DOHH2 (cell line): ENCODE data around the gene MATN3.

Experiments
- H3F3A ChIP-seq: fragments of 200-600 bp; sonication (generic), shearing (Covaris generic); 2 replicates; pipeline ENCODE4 v1.6.0; 2016; ENCODE audit warnings: antibody characterized with exemption, mild to moderate bottlenecking; ENCODE audit not compliant: control insufficient read depth, insufficient read depth
- H3K27ac ChIP-seq: fragments of 200-600 bp; sonication (generic); 2 replicates; pipeline ENCODE4 v1.5.1; 2014; ENCODE audit warnings: low read depth, mild to moderate bottlenecking, low read length, moderate library complexity
- H3K27me3 ChIP-seq: fragments of 200-600 bp; sonication (generic); 2 replicates; pipeline ENCODE4 v1.6.1; 2014; ENCODE audit warnings: mild to moderate bottlenecking, low read length, mixed read lengths; ENCODE audit not compliant: control insufficient read depth
- H3K36me3 ChIP-seq: fragments of 200-600 bp; sonication (generic); 2 replicates; pipeline ENCODE4 v1.6.1; 2014; ENCODE audit warnings: mild to moderate bottlenecking, low read length, moderate library complexity, mixed read lengths; ENCODE audit not compliant: control insufficient read depth
- H3K4me1 ChIP-seq: fragments of 200-600 bp; sonication (generic); 2 replicates; pipeline ENCODE4 v1.6.1; 2014; ENCODE audit warnings: mild to moderate bottlenecking, low read length, mixed read lengths; ENCODE audit not compliant: control insufficient read depth
- H3K4me2 ChIP-seq: fragments of 200-600 bp; sonication (generic); 2 replicates; pipeline ENCODE4 v1.6.0; 2014; ENCODE audit warnings: mild to moderate bottlenecking, low read length, moderate library complexity
- H3K4me3 ChIP-seq: fragments of 200-600 bp; sonication (generic); 2 replicates; pipeline ENCODE4 v1.5.1; 2014; ENCODE audit warnings: mild to moderate bottlenecking, low read length, mixed read lengths
- H3K79me2 ChIP-seq: fragments of 200-600 bp; sonication (generic); 2 replicates; pipeline ENCODE4 v1.6.1; 2014; ENCODE audit warnings: mild to moderate bottlenecking, low read length, mixed read lengths; ENCODE audit not compliant: control insufficient read depth
- H3K9me2 ChIP-seq: fragments of 200-600 bp; sonication (generic); replicated peaks from 2 replicates; pipeline ENCODE4 v1.6.1; 2014; ENCODE audit warnings: mild to moderate bottlenecking, low read length, mixed read lengths; ENCODE audit not compliant: control insufficient read depth
- H3K9me3 ChIP-seq: fragments of 200-600 bp; sonication (generic); 2 replicates; pipeline ENCODE4 v1.6.1; 2014; ENCODE audit warnings: antibody characterized with exemption, low read length, mixed read lengths; ENCODE audit not compliant: control insufficient read depth, insufficient read depth
- H4K20me1 ChIP-seq: fragments of 200-600 bp; sonication (generic); 2 replicates; pipeline ENCODE4 v1.6.0; 2014; ENCODE audit warnings: low read depth, mild to moderate bottlenecking, antibody characterized with exemption, low read length, moderate library complexity; ENCODE audit not compliant: control insufficient read depth, insufficient read depth
- CTCF ChIP-seq: fragments of 200-600 bp; sonication (generic); IDR thresholded peaks from one replicate; pipeline ENCODE4 v1.5.1; 2014; ENCODE audit warnings: antibody characterized with exemption, mild to moderate bottlenecking, low read depth, low read length; ENCODE audit not compliant: poor library complexity, severe bottlenecking
- EZH2phosphoT487 ChIP-seq: fragments of 200-600 bp; sonication (generic); IDR thresholded peaks from 2 replicates; pipeline ENCODE4 v1.6.1; 2017; ENCODE audit warnings: borderline replicate concordance, mild to moderate bottlenecking, antibody characterized with exemption, low read length, moderate library complexity, mixed read lengths

Gene MATN3

DNA sequence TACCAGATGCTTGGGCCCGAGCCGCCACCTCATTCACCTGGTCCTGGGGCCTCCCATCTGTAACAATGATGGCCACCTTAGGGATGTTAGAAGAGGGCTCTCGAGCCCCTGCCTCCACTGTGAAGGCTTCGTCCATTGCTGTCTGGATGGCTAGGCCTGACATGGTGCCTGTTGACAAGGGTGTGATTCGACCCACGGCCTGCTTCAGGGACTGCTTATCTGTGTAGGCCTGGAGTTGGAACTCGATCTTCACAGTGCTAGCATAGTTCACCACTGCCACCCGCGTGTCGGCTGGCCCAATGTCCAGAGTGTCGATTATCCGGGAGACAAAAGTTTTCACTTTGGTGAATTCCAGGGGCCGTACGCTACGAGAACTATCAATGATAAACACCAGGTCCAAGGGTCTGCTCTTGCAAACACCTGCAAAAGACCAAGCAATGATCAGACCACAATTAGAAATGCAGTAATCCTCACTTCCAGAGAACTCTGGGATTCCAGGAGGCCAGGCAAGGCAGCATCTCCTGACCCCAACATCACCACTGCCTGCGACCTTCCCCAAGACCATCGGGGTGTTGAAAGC is 6.5 kb downstream of the MATN3 start:
- H3K4me1 ChIP-seq: no peaks in the 10 kb centered on the region
- no peaks in the 10 kb centered on the region for H4K20me1 ChIP-seq
- no peak overlapping the region for H3K27ac ChIP-seq
- H3K27me3 ChIP-seq: peaks cover 12% of the 10 kb centered on the region; the same call in 1 of the 2 replicates
- H3K79me2 ChIP-seq: no peaks in the 10 kb centered on the region
- no peaks in the 10 kb centered on the region for H3K36me3 ChIP-seq
- H3F3A ChIP-seq: no peaks in the 10 kb centered on the region
- H3K9me3 ChIP-seq: no peaks in the 10 kb centered on the region
- TF ChIP-seq EZH2phosphoT487 (no peak), CTCF (no peak)
- no peak overlapping the region for H3K4me2 ChIP-seq
- no peaks in the 10 kb centered on the region for H3K9me2 ChIP-seq
- no peak overlapping the region for H3K4me3 ChIP-seq

DNA sequence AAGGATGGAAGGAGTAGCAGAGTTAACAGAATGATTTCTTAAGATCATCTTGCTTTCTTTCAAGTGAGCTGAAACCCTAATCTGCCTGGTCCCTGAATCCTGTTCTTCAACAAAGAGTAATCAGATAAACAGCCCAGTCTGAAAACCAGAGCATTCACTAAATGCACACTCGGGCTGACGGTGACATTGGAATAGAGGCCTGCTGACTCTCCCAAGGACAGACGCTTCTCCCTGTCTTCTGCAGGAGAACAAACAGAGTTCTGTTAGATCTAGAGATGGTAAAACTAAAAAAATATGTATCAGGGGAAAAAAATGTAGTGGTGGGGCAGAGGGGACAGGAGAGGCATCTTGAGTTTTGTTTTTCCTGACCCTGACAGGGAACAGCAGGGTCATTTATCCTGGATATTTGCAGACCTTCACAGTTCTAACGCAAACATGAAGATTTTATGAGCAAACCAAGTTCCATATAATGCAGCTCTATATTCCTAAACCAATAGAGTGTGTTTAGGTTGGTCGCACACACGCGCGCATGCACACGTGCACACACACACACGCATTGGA is 7.3 kb downstream of the MATN3 start:
- no peaks in the 10 kb centered on the region for H4K20me1 ChIP-seq
- H3K4me1 ChIP-seq: no peaks in the 10 kb centered on the region
- H3K27me3 ChIP-seq: peaks cover 13% of the 10 kb centered on the region
- H3F3A ChIP-seq: no peaks in the 10 kb centered on the region
- no peak overlapping the region for H3K4me2 ChIP-seq
- no peaks in the 10 kb centered on the region for H3K9me3 ChIP-seq
- no peaks in the 10 kb centered on the region for H3K36me3 ChIP-seq
- H3K27ac ChIP-seq: no peak overlapping the region
- no peaks in the 10 kb centered on the region for H3K79me2 ChIP-seq
- H3K9me2 ChIP-seq: no peaks in the 10 kb centered on the region
- no peak overlapping the region for H3K4me3 ChIP-seq
- no peak for TF ChIP-seq EZH2phosphoT487
- no peak for TF ChIP-seq CTCF

DNA sequence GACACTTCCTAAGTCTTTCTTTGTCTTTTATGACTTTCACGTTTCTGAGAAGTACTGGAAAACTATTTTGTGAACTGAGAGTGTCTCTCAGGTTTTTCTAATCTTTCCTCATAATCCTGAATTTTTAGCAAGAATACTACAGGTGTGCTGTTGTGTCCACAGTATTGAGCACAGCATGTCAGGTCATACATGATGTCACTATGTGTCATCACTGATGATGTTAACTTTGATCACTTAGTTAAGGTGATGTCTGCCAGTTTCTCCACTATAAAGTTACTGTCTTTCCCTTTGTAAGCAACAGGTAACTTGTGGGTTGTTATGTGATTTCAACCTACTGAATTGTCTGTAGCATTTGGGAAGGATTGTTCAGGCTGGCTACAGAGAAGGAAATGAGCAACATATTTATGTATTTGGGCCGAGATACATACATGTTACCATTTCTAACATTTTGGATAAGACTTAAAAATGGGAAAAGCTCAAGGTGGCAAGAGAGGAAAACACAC is 11.1 kb downstream of the MATN3 start:
- Histone ChIP-seq H3F3A (no peaks in the 10 kb centered on the region), H3K36me3 (no peaks in the 10 kb centered on the region), H3K9me3 (no peaks in the 10 kb centered on the region), H3K27me3 (peaks cover 18% of the 10 kb centered on the region), H3K4me1 (no peaks in the 10 kb centered on the region), H3K4me2 (no peak overlapping the region), H3K79me2 (no peaks in the 10 kb centered on the region), H3K4me3 (no peak overlapping the region), H3K9me2 (no peaks in the 10 kb centered on the region), H4K20me1 (no peaks in the 10 kb centered on the region), H3K27ac (no peak overlapping the region)
- TF ChIP-seq EZH2phosphoT487: no peak

- TF ChIP-seq CTCF: no peak
- TF ChIP-seq EZH2phosphoT487: no peak
- H3K36me3 ChIP-seq: no peaks in the 10 kb centered on the region
- peaks cover 36% of the 10 kb centered on the region for H3K27me3 ChIP-seq
- H3K9me2 ChIP-seq: no peaks in the 10 kb centered on the region
- no peaks in the 10 kb centered on the region for H3K9me3 ChIP-seq
- H3K27ac ChIP-seq: no peak overlapping the region
- no peaks in the 10 kb centered on the region for H3K79me2 ChIP-seq
- no peaks in the 10 kb centered on the region for H3F3A ChIP-seq
- H3K4me3 ChIP-seq: no peak overlapping the region
- peaks cover 14% of the 10 kb centered on the region for H3K4me1 ChIP-seq
- no peaks in the 10 kb centered on the region for H4K20me1 ChIP-seq
- H3K4me2 ChIP-seq: no peak overlapping the region
Observed at GRCh38 chr2:19993731-19994130, 18.7 kb downstream of the MATN3 start.
